HG03095 (cell line): ENCODE results near the gene DENND5B.
A peak's percentile ranks its signal among the peaks of the same experiment; 100 is the strongest.
"Not testable (repeated sequence)": the region's sequence is repeated elsewhere in the genome, so short reads cannot be mapped to it uniquely, and the experiment has no call there.

ENCODE experiments used
- ATAC-seq: cut with Tn5 transposase; IDR thresholded peaks from one replicate; pipeline ENCODE4 v1.9.1; 2021; ENCODE audit warnings: moderate library complexity; ENCODE audit not compliant: unreplicated experiment

DENND5B gene

DNA sequence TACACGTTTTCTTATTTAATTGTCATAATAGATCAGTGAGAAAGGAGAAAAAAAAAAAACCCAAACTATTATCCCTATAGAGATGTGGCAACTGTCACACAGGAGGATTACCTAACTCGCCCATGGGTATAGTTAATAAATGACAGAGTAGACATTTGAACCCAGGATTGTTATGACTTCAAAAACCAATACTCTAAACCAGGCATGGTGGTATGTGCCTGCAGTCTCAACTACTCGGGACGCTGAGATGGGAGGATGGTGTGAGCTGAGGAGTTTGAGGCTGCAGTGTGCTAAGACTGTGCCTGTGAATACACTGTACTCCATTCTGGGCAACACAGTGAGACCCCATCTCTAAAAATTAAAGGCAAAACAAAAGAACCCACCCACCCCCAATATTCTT lies 114.5 kb downstream of the DENND5B start:
- no peak for ATAC-seq

DNA sequence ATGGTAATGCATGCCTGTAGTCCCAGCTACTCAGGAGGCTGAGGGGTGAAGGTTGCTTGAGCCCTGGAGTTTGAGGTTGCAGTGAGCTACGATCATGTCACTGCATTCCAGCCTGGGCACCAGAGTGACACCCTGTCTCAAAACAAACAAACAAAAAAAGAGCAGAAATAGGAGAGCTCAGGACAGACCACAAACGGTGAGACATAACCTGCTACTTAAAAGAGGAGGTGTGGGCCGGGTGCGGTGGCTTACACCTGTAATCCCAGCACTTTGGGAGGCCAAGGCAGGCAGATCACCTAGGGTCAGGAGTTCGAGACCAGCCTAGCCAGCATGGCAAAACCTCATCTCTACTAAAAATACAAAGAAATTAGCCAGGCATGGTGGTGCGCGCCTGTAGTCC lies 115.3 kb downstream of the DENND5B start:
- ATAC-seq = not testable (repeated sequence)

DNA sequence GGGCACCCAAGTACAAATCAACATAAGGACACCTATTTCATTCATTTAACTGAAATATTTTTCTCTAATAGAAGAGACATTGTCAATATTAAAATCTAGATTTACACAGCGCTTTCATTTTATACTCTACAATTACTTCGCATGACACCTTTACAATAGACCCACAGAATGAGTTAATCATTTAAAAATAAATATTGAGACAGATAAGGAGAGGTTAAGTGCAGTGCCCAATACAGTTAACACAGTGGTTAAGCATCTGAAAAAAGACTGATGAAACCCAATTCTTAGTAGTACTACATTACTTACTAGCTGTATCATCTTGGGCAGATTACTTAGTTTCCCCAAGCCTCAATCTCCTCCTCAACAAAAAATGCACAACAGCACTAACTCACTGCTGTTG lies 116.2 kb downstream of the DENND5B start:
- no peak for ATAC-seq

DNA sequence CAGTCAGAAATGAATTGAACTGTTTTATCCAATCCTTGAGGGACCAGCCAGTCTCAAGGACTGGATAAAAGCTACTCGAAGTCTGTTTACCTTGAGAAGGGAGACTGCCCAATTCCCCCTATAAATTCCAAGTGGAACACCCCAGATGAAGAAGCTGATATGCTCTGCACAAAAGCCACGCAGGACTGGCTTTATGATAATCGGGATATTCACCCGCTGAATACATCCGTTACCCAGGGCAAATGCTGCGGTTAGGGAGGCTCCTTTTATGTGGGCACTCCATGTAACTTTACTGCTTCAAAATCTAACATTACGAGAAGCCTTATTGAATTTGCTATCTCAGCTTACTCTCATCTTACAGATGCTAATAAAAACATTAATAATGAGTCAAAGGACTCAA lies 119.1 kb downstream of the DENND5B start:
- no peak for ATAC-seq

DNA sequence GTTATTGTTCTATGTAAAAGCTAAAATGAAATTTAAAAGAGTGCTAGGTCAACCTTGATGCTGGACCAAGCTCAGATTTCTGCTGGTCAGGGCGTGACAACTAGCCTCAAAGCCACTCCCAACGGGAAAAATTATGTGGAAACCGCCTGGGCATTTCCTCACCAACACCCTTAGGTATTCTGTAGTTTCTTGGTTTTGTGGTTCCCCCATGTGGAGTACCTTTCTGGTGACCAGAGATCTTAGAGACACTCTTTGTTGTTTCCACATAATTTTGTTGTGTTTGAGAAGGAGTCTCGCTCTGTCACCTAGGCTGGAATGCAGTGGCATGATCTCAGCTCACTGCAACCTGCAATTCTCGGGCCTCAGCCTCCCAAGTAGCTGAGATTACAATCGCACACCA lies 119.9 kb downstream of the DENND5B start:
- no peak for ATAC-seq

DNA sequence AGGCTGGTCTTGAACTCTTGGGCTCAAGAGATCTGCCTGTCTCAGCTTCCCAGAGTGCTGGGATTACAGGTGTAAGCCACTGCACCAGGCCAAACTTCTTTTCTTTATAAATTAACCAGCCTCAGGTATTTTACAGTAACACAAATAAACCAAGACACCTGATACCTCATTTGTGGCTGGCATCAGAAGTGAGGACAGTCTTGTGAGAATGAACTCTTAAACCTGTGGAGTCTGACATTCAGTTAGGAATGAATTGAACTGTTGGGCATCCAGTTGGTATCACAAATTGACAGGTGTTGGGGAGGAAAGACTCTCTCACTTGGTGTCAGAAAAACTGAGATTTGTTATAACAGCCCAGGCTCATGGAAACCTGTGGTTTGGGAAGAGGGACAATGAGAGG lies 120.5 kb downstream of the DENND5B start:
- no peak for ATAC-seq

DNA sequence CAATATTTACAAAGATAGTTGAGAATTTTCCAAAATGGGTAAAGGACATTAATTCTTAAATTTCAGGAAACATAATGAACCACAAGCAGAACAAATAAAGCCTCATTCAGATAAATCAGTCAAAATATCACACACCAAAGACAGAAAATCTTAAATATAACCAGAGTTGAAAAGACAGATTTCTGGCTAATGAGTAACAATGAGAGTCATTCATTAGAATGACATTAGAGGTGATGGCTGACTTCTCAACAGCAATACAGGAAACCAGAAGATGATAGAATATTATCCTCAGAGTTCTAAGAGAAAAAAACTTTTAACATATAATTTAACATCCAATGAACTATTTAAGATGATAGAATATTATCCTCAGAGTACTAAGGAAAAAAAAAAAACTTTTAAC lies 124.2 kb downstream of the DENND5B start:
- no peak for ATAC-seq

DNA sequence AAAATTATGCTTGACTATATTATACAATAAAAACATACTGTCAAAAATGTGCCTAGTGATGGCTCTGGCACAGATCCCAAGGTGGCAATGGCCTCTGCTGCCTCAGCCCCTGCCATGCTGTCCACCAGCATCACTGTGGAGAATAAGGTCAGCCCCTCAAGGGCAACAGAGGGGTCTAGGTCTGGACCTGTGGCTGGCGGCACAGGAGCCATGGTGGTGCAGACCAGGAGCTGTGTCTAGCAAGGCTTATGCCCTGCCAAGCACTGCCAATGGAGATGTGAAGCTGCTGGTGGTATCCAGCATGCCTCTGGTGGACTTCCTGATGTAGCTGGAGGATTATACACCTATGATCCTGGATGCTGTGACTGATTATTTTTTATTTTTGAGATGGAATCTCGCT lies 125.9 kb downstream of the DENND5B start:
- no peak for ATAC-seq

DNA sequence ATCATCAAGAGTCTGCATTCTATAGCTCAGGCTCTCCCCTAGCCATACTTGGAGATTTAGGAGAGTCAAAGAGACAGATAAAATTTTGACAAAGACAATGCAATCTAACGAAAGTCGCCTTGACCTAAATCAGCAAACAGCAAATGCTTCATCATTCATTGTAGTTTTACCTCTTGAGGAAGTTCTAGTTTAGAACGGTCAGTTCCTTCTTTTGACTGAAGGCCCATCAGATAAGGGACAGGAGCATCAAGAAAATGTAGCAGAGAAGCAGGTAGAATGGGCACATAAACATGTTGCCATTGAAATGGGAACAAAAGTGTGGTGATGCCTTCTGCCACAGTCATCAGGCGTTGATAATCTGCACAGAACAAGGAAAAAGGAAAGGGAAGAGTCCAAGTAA lies 130.9 kb downstream of the DENND5B start:
- no peak for ATAC-seq

DNA sequence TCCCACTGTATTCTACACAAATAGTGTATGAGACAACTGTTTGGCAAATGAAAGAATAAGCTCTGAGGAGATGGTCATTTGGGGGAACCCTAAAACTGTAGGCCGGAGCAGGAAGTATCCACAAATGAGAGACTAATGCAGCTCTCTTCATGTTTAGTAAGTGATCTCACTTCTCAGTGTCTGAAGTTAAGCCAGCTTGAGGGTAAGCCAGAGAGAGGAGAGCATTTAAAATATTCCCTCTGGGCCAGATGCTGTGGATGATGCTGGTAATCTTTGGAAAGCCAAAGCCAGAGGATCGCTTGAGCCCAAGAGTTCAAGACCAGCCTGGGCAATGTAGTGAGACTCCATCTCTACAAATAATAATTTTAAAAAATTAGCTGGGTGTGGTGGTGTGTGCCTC lies 134.4 kb downstream of the DENND5B start:
- no peak for ATAC-seq

DNA sequence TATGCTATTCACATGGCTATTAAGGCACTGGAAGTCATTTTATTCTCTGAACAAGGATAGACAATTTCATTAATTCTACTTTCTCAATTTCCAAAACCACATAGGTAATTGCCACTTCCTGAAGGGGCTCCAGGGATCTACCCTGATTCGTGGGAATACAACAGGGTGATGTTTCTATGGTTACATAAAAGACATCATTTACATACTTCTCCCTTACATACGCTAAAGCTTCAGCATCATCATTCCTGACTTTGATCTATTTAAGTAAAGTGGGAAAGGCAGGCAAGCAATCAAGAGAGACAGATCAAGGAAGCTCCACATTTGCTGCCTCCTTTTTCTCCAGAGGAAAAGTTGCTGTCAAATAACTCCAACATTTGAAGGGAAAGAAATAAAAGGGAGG lies 146.2 kb downstream of the DENND5B start:
- no peak for ATAC-seq

DNA sequence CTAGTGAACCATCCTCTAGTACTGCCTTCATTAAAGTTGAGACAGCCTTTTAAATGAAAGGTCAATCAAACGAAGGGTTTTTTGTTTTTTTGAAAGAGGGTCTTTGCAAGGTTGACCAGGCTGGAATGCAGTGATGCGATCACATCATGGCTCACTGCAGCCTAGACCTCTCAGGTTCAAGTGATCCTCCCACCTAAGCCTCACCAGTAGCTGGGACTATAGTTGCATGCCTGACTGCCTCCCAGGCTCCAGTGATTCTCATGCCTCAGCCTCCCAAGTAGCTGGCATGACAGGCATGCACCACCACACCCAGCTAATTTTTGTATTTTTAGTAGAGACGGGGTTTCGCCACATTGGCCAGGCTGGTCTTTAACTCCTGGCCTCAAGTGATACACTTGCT lies 150.3 kb downstream of the DENND5B start:
- no peak for ATAC-seq

DNA sequence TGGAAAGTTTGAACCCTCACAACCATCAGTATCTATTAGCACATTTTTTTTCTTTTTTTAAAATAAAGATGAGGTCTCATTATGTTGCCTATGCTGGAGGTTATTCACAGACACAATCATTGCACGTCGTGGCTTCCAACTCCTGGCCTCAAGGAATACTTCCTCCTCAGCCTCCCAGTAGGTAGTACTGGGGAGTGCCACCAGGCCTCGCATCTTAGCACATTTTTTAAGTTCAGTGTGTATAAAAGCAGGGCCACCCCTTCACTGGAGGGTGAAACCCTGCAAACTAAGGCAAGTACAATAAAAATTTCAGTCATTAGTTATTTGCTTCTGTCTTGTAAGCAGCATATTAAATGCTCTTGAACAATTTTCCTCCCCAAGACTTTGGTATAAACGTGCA lies 150.8 kb downstream of the DENND5B start:
- ATAC-seq = no peak

DNA sequence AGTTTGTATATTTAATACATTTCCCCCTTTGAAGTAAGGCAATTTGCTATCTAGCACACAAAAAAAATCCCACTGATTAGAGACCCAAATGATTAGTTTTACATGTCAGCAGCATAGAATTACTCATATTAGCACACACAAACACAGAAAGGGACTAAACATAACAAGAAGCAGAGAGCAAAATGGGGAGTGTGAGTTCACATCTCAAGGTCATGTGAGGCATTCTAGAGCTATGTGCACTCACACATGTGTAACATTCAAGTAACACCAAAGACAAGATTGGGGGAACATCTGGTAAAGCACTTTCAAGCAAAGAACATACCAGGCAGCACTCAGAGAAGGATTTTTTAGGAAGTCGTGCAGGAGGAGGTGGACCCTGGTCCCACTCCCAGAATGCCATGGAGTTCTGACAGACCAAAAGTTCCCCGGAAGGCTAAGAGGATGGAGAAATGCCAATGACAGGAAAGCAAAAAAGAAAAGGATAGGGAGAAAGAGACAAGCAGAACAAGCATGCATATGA lies 159.2 kb downstream of the DENND5B start:
- no peak for ATAC-seq

DNA sequence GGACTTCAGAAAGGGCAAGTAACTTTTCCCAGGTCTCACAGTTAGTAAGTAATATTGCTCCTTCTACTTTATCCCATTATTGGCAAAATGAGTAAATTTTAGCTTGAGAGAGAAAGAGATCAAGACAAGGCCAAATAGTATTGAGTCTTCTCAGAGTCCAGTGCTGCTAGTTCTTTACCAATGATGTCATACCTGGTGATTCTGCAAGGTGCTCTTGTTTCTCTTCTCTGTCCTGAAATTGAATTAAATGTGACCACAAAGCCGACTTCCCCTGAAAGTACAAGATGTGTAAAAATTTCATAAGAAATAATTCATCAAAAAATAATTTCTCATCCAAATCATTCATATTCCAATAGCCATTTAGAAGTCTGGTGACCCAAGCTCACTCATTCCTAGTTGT lies 167.5 kb downstream of the DENND5B start:
- no peak for ATAC-seq

DNA sequence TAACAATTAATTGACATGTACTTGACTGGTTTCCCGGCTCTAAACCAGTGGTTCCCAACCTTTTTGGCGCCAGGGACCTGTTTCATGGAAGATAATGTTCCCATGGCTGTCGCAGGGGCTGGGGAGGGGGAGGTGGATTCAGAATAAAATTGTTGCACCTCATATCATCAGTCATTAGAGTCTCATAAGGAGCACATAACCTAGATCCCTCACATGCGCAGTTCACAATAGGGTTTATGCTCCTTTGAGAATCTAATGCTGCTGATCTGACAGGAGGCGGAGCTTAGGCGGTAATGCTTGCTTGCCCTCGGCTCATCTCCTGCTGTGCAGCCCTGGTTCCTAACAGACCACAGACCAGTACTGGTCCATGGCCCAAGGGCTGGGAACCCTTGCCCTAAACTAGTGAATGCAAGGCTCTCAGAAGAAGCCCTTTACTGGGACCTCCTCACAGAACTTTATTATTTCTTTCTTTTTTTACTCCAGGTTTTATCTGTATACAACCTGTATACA lies 178.6 kb downstream of the DENND5B start:
- ATAC-seq = no peak

DNA sequence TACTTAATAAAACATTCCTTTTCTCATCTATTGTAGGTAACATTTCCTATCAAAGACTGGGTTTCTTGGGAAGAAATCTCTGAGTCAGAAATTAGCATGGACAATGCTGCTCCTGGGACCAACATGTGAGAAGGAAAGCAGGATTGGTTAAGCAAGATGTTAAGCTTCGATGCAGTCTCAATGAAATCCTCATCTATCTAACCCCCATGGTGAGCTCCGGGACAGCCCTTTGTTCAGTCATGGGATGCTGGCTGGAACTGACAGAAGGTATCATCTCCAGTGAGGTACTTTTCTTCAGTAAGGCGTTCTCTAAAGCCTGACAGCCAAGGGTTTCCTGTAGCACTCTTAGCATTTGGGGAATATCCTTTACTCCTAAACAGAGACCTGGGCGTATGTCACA lies 182.2 kb downstream of the DENND5B start:
- no peak for ATAC-seq

DNA sequence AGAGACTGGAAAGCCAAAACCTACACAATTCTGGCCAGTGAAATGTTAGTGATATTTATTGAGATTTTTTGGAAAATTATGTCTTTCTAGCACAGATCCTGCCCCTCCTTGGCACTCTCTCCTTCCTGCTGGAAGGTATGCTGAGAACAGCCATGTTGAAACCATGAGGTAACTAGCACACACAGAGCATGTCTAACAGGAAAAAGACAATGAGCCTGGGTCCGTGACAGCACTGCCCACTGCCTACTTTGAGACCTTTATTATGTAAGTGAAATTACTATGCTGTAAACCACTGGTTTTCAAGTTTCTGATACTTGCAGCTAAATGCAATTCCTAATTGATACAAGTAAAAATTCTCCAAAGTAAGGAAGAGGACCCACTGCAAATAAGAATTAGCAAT lies 183.4 kb downstream of the DENND5B start:
- ATAC-seq = no peak

DNA sequence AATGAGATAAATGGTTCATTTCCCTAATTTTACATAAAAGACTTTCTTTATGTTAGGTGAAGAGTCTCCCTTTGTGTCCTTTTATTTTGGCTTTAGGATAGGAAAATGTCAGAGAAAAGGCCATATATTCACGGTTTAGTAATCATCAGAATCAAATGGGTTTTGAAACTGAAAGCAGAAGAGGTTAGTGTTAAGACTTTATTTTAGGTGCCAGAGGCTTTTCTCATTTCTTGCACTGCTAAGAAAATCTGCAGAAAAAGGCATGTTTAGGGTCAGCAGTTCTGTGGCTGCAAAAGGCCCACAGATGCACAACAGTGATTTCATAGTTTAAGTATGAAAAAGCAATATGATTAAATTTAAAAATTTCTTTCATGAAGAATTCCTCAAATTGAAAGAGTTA lies 184.6 kb downstream of the DENND5B start:
- peak; percentile 67 for ATAC-seq

DNA sequence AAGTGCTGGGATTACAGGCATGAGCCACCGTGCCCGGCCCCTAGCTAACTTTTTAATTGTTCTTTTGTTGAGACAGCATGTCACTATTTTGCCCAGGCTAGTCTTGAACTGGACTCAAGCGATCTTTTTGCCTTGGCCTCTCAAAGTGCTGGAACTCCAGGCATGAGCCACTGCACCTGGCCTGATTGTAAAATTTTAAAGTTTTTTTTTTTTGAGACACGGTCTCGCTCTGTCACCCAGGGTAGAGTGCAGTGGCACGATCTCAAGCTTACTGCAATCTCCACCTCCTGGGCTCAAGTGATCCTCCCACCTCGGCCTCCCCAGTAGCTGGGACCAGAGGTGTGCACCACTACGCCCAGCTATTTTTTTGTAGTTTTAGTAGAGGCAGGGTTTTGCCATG lies 185.9 kb downstream of the DENND5B start:
- no peak for ATAC-seq

DNA sequence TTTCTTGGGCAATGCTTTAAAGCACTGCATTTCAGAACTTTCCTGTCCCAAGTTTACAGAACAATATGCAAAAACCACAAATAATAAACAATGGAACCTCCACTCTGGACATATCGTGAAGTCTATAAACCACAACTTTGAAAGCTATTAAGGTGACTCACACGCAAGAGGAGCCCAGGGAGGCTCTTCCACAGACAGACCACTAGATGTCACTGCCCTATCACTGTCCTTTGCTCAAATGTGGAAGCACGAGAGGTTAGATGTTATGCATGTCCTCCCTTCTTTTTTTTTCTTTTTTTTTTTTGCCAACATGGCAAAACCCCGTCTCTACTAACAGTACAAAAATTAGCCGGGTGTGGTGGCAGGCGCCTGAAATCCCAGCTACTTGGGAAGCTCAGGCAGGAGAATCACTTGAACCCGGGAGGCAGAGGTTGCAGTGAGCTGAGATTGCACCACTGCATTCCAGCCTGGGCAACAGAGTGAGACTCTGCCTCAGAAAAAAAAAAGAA lies 187.8 kb downstream of the DENND5B start:
- peak; percentile 72 for ATAC-seq

DNA sequence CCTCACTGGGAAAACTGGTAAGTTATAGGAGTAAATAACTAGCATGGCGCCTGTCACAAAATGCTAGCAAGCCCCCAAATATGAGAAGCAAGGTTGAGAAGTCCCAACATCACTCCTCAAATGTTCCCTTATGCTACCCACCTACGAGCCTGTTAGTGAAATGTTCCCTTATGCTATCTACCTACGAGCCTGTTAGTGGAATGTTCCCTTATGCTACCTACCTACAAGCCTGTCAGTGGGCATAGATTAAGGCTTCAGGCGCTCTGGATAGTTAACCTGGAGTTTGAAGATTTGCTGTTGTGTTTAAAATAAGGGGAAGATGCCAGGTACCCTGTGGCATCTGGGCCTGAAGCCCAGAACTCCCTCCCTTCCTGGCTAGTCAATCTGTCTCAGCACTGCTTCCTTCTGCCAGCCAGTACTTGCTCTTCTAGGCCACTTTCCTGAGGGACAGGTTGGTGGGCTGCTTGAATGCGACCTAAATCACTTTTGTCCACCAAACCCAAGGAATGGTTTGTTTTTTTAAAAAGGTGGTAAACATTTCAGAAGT lies 197.9 kb downstream of the DENND5B start:
- no peak for ATAC-seq

DNA sequence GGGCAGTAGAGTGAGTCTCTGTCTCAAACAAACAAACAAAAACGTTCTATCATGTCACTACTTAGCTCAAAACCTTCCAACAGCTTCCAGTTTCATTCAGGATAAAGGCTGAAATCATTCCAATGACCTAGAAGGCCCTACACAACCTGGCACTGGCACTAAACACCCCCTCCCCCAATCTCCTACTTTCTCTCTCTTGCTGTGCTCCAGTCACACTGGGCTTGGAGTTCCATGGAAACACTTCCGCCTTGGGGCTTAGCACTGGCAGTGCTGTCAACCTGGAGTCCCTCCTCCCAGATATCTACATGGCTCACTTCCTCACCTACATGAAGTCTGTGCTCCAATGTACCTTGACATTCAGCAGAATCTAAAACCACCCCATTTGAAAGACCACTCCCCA lies 199.9 kb downstream of the DENND5B start:
- ATAC-seq = no peak
